Measurements from ENCODE around the gene PAPPA2. TPM values are rescaled to one million over a fixed set of nuclear protein-coding genes. Genes with fewer than 3 reads are reported as not detected.
"Not testable (repeated sequence)": the region's sequence is repeated elsewhere in the genome, so short reads cannot be mapped to it uniquely, and the experiment has no call there.

The PAPPA2 gene
- total and polyA plus RNA-seq, 11 donors = 0.04 to 1.5 (median 0.38) TPM

- Histone ChIP-seq H3K27ac (no peak overlapping the region), H3K27me3 (no peaks in the 10 kb centered on the region), H3K9me3 (peaks cover 0 to 9% (median 0%) of the 10 kb centered on the region in 12 donors), H3K4me1 (no peaks in the 10 kb centered on the region), H3K36me3 (no peaks in the 10 kb centered on the region), H3K4me3 (no peak overlapping the region)
- 48 to 78% (median 56%) methylated on average over 1 of the region's 1 CpG for WGBS, 4 donors
- intact Hi-C loops (cut with DNase I) = no loop called here
- DNase-seq = no peak
- TF ChIP-seq POLR2A (IDR thresholded peaks at IDR 0.05) (no peak), CTCF (IDR thresholded peaks at IDR 0.05) (no peak)
- no peak for ATAC-seq
Observed at GRCh38 chr1:176450526-176450925, 12.4 kb upstream of the PAPPA2 start.

- 71 to 81% (median 76%) methylated on average over 2 of the region's 2 CpGs for WGBS, 4 donors
- DNase-seq; ATAC-seq; H3K27ac ChIP-seq; H3K9me3 ChIP-seq; H3K27me3 ChIP-seq; intact Hi-C loops (cut with DNase I); H3K4me1 ChIP-seq; H3K36me3 ChIP-seq; H3K4me3 ChIP-seq: not testable (repeated sequence)
Observed at GRCh38 chr1:176451741-176452140, 11.2 kb upstream of the PAPPA2 start.

GRCh38 chr1:176456795-176457194 lies 6.2 kb upstream of the PAPPA2 start:
- H3K27ac ChIP-seq = no peak overlapping the region
- H3K4me3 ChIP-seq = no peak overlapping the region
- peaks cover 0 to 16% (median 1%) of the 10 kb centered on the region in 12 donors for H3K9me3 ChIP-seq
- 71 to 83% (median 74%) methylated on average over 8 of the region's 8 CpGs for WGBS, 4 donors
- DNase-seq = no peak
- H3K4me1 ChIP-seq = peaks cover 0 to 2% (median 0%) of the 10 kb centered on the region in 12 donors
- H3K27me3 ChIP-seq = no peaks in the 10 kb centered on the region
- no peaks in the 10 kb centered on the region for H3K36me3 ChIP-seq
- TF ChIP-seq CTCF (IDR thresholded peaks at IDR 0.05) = no peak
- no peak for TF ChIP-seq POLR2A (IDR thresholded peaks at IDR 0.05)
- no peak for ATAC-seq
- intact Hi-C loops (cut with DNase I) = no loop called here

GRCh38 chr1:176460544-176461336 lies 2.2 kb upstream of the PAPPA2 start:
- DNase-seq (no peak), ATAC-seq (no peak)
- WGBS, 4 donors = 45 to 71% (median 65%) methylated on average over 2 of the region's 2 CpGs
- Histone ChIP-seq H3K4me1 (peaks cover 0 to 9% (median 0%) of the 10 kb centered on the region in 12 donors), H3K36me3 (no peaks in the 10 kb centered on the region), H3K27me3 (no peaks in the 10 kb centered on the region), H3K4me3 (no peak overlapping the region), H3K9me3 (peaks cover 0 to 15% (median 1%) of the 10 kb centered on the region in 12 donors), H3K27ac (no peak overlapping the region)
- TF ChIP-seq POLR2A (IDR thresholded peaks at IDR 0.05) = no peak
- TF ChIP-seq CTCF (IDR thresholded peaks at IDR 0.05) = no peak
- intact Hi-C loops (cut with DNase I) = no loop called here
